GM21737 (cell line): ENCODE data around the gene BSDC1.
"Not testable (repeated sequence)": the region's sequence is repeated elsewhere in the genome, so short reads cannot be mapped to it uniquely, and the experiment has no call there.

Experiments used
- ATAC-seq: cut with Tn5 transposase; IDR thresholded peaks from one replicate; pipeline ENCODE4 v1.9.1; 2021; ENCODE audit warnings: mild to moderate bottlenecking, moderate library complexity; ENCODE audit not compliant: unreplicated experiment

Gene BSDC1

DNA sequence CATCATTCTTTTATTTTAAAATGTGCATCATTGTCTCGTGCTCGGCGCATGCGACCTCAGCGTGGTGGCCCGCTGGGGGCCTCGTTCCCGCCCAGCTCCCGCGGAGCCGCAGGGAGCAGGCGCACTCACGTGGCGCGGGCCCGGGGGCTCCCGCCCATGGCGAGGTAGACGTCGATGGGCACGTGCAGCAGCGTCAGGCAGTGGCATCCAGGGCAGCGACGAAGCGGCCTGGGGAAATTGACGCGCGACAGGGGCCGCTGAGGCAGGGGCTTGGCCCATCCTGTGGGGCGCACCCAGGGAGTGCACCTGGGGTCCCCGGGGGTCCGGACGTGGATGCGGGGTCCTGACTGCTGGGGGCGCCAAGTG is 33.0 kb downstream of the BSDC1 start:
- ATAC-seq: no peak

- no peak for ATAC-seq
Measured at GRCh38 chr1:32358435-32358834, 35.8 kb downstream of the BSDC1 start.

DNA sequence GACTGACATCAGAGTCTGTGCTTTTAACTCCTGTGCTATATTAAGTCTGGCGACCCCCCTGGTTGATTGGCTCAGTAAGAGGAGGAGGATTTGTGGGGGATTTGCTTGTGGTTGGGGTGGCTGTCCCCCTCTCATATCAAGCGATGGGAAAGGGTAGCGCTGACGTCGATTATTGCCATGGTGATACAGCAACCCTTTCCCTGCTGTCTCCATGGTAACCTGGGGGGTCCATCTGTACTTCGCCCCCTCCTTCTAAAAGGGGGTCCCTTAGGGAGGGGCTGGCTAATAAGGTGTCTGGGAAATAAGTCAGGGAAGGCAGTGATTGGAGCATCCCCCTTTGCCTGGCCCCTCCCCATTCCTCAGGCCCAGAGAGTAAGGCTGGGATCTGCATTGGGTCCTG is 36.6 kb downstream of the BSDC1 start:
- ATAC-seq: no peak

GRCh38 chr1:32356478-32356877 is 37.8 kb downstream of the BSDC1 start:
- ATAC-seq: no peak

GRCh38 chr1:32355778-32356177 is 38.5 kb downstream of the BSDC1 start:
- not testable (repeated sequence) for ATAC-seq

DNA sequence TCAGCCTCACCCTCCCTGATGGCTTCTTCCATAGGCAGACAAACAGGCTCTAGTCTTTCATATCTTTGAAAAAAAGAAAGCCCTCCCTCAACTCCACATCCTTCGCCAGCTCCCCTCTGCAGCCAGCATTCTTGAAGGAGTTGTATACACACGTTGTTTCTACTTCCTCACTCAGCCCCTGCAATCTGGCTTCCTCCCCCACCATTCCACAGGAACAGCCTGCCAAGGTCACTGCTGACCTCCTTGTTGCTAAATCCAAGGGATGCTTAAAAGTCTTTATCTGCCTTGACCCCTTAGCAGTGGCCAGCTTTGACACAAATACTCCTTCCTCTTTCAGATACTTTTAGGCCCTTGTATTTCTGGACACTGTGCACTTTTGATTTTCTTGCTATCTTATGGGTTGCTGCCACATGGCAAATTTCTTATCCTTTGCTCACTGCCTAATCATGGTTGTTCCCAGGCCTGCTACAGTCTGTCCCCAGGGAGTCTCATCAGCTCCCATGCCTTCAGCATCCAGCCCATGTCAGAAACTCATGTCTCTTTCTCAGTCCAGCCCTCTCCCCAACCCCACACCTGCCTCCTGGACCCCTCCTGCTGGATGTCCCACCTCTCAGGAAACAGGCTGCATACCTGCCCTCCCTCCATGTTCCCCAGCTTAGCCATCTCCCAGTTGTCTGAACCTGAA is 40.2 kb downstream of the BSDC1 start:
- ATAC-seq: no peak

DNA sequence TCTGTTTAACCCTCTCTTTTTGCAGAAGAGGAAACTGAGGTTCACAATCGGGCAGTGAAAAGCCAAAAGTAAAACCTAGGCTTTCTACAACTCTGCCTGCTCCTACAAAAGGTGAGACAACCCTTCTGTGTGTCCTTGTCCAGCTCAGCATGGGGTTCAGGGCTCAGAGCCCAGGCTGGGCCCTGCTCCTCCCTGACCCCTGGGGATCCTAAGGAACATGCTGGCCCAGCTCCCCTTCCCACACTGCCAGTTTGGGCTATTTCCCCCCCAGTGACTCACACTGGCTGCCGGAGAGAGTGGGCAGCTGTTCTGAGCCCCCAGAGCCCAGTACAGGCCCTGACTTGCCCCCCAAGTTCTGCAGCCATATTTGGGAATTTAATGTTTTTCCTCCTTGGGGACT is 40.8 kb downstream of the BSDC1 start:
- ATAC-seq: no peak

DNA sequence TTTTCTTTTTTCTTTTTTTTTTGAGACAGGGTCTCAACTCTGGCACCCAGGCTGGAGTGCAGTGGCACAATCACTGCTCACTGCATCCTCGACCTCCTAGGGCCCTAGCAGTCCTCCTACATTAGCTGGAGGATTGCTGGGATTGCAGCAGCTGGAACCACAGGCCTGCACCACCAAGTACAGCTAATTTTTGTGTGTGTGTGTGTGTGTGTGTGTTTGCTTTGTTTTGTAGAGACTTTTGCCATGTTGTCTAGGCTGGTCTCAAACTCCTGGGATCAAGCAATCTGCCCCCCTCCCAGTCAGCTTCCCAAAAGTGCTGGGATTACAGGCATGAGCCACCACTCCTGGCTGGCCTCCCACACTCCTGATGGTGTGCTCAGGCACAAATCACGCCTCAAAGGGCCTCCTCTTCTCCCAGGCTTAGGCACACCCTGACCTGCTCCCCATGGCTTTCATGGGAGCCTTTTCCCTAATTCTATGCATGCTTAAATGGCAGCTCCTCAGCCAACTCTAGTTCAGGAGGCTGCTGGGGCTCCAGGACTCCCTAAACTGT is 41.3 kb downstream of the BSDC1 start:
- ATAC-seq: no peak

DNA sequence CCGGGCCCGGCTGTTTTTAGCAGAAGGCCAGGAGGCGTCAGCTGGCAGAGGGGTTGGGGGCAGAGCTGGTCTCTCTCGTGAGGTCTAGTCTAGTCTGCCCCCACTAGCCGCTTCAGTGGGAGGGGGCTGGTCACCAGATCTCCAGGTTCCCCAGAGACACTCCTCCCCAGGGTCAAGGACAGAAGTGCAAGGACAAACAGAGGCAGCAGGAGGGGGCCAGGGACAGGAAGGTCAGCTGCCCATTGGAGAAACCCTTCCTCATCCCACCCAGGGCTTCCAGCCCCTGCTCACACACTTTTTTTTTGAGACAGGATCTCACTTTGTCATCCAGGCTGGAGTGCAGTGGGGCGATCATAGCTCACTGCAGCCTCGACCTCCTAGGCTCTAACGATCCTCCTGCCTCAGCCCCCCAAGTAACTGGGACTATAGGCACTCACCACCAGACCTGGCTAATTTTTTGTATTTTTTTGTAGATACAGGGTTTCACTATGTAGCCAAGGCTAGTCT is 41.9 kb downstream of the BSDC1 start:
- ATAC-seq: no peak

DNA sequence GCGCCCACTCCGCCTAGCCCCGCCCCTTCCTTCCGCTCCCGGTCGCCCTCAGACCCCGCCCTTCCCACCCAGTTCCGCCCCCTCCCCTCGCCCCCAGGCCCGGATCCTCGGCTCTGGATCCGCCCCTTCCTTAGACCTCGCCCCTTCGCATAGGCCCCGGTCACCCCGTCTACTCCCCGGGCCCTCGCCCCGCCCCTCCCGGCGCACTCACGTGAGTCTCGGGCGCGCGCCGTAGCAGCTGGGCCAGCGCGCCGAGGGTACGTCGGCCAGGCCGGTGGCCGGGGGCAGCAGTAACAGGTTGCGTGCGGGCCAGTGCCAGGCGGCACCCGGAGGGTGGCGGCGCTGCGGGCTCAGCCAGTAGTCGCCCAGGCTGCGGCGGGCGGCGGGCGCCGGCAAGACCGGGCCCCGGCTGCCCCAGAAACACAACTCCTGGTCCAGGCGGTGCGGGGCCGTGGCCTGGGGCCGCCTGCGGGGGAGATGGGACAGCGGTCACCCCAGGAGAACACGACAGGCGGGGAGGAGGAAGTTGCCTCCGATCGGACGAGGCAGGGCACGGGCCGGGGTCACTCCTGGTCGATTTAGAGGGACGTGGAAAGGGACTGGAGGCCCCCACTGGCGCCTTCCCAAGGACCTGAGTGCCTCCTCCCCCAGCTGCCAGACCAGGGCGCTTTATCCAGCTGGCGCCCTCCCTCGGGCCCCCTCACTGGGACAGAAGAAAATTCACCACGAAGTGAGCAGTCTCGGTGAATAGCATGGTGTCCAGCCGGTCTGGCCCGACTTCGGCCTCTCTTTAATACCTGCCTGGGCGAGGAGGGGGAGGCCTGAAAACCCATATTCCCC is 42.6 kb downstream of the BSDC1 start:
- peak; percentile 84 for ATAC-seq

DNA sequence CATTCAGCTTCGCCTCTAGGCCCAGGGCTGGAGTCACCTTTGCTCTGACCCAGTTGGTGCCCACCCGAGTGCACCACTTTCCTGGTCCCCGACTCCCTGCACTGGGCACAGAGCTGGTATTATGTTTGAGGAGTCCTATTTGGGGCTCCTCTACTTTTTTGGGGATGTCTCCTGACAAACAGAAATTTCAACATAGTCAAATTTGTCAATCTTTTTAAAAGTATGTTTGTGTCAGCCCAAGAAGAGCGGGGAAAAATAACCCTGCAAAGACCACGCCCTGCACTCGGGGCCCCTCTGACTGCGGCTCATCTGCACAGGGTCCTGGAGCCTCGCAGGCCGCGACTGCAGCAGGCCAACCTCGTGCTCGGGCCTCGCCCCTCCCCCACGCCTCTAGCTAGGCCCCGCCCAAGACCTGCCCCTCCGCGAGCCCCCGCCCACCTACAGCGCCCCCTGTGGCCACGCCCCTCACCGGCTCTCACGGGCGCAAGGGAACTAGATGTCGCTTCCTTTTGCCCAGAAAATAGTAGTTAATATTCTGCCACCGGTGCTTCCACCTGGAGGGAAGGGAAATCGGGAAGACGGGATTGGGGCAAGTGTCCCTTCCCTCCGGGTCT is 43.3 kb downstream of the BSDC1 start:
- peak; percentile 26 for ATAC-seq

GRCh38 chr1:32349211-32349708 is 45.0 kb downstream of the BSDC1 start:
- no peak for ATAC-seq

GRCh38 chr1:32346532-32347157 is 47.6 kb downstream of the BSDC1 start:
- ATAC-seq: no peak

DNA sequence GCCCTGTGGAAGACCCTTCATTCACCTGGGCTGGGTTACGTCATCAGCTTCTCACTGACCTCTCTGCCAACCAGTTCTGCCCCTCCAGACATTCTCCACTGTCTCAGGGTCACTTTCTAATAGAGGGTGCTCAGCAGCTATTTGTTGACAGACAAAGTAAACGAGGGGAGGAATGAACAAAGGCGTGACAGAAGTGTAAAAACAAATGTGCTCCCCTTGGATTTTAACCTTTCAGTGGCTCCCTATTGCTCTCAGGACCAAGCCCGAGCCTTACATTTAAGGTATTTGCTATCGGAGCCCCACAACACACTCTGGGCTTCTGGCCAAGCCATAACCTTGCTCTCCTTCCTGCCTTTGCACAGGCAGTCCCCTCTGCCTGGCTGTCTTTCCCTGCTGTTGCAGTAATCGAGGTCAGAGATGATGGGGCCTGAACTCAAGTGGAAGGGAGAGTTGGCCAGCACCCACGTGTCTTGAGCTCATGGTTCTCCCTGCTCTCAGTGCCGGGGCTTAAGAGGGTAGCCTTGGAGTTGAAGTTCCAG is 48.9 kb downstream of the BSDC1 start:
- no peak for ATAC-seq

- ATAC-seq: no peak
Measured at GRCh38 chr1:32342704-32343103, 51.5 kb downstream of the BSDC1 start.

DNA sequence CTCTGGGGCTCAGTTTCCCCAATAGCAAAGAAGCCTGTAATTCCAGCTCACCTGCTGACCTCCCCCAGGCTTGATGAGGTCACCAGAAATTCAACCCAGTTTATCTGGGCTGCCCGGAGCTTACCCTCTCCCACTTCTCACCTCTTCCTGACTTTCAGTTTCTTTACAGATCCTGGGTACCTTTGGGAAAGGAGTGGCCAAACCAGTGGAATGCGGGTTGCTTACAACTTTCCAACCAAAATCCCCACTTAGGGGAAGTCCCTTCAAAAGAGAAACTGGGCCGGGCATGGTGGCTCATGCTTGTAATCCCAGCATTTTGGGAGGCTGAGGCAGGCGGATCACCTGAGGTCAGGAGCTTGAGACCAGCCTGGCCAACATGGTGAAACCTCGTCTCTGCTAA is 52.3 kb downstream of the BSDC1 start:
- no peak for ATAC-seq

GRCh38 chr1:32341186-32341757 is 53.0 kb downstream of the BSDC1 start:
- no peak for ATAC-seq

- no peak for ATAC-seq
Measured at GRCh38 chr1:32339363-32339978, 54.8 kb downstream of the BSDC1 start.

- no peak for ATAC-seq
Measured at GRCh38 chr1:32338637-32339145, 55.5 kb downstream of the BSDC1 start.
